Esophagus squamous epithelium (tissue), 5 donors: ENCODE data around the gene CFAP97D2. TPM values are rescaled to one million over a fixed set of nuclear protein-coding genes. Genes with fewer than 3 reads are reported as not detected.

Experiments used
- DNase-seq: peaks from one replicate; lab custom pipeline; 2025; lab: John Stamatoyannopoulos, UW
- H3K27ac ChIP-seq, 4 donors: fragments of 200-600 bp; sonication (generic); one replicate each; pipeline ENCODE4 v1.5.1; 2016 to 2019; ENCODE audit warnings: mild to moderate bottlenecking in 1 of 4
- H3K27me3 ChIP-seq, 4 donors: fragments of 200-600 bp; sonication (generic); 1 replicate in 3 of 4; 2 replicates in 1 of 4; pipeline versions ENCODE4 v1.5.1 to v1.6.0; 2017 to 2021; ENCODE audit warnings: antibody characterized with exemption in 1 of 4
- H3K36me3 ChIP-seq, 3 donors: fragments of 200-600 bp; sonication (generic); one replicate each; pipeline ENCODE4 v1.5.1; 2016 to 2019
- H3K4me1 ChIP-seq, 3 donors: fragments of 200-600 bp; sonication (generic); one replicate each; pipeline ENCODE4 v1.5.1; 2017 to 2019
- H3K4me3 ChIP-seq, 4 donors: fragments of 200-600 bp; sonication (generic); 1 replicate in 3 of 4; 2 replicates in 1 of 4; pipeline ENCODE4 v1.5.1; 2016 to 2019; ENCODE audit warnings: mild to moderate bottlenecking in 2 of 4, moderate library complexity in 1 of 4
- H3K9me3 ChIP-seq, 3 donors: fragments of 200-600 bp; sonication (generic); one replicate each; pipeline ENCODE4 v1.5.1; 2016 to 2019
- CTCF ChIP-seq, 6 experiments: fragments of 450-650 bp in 4 of 6; fragments of 200-600 bp in 2 of 6; sonication (generic) in 2 of 6; IDR thresholded peaks; one replicate each; pipeline ENCODE4 v1.5.1; 2016 to 2019; ENCODE audit warnings: antibody characterized with exemption in 6 of 6, mild to moderate bottlenecking in 4 of 6, moderate library complexity in 4 of 6
- POLR2A ChIP-seq, 4 donors: fragments of 450-650 bp; IDR thresholded peaks; one replicate each; pipeline ENCODE4 v1.6.1; 2017; ENCODE audit warnings: antibody characterized with exemption in 4 of 4, mild to moderate bottlenecking in 4 of 4, moderate library complexity in 3 of 4
- WGBS, 2 donors: methylation state at CpG; one replicate each; pipeline ENCODE4 v1.1.5; 2018; 5-methylcytosine and 5-hydroxymethylcytosine counted together
- intact Hi-C: fragments of 100-400 bp; cut with DNase I; formaldehyde crosslinking; loops from one replicate; pipeline ENCODE4 v1.15.0; 2022
- small RNA-seq, 4 donors: library from RNA; depleted of rRNA; stranded (forward); fragments of <200 nt; gene quantifications; one replicate each; pipeline ENCODE3, GENCODE V24; 2016
- total RNA-seq, 4 donors: library from RNA; depleted of rRNA; stranded (reverse); fragments of >200 nt; gene quantifications; one replicate each; pipeline ENCODE4 v1.1.0, GENCODE V29; 2016
- donor health status: DM: yes; HTN: yes; CAD: no.

Gene CFAP97D2
- total RNA-seq, 4 donors from 2014 or later = not detected

- Histone ChIP-seq H3K4me3 (no peak overlapping the region), H3K27ac (peak overlapping the region in 1 of 4 donors; percentile 13), H3K27me3 (no peaks in the 10 kb centered on the region), H3K36me3 (peaks cover 11 to 96% (median 48%) of the 10 kb centered on the region in 3 donors), H3K9me3 (no peaks in the 10 kb centered on the region), H3K4me1 (no peaks in the 10 kb centered on the region)
- TF ChIP-seq POLR2A (IDR thresholded peaks at IDR 0.05) = no peak
- no peak for TF ChIP-seq CTCF (IDR thresholded peaks at IDR 0.05)
- WGBS, 2 donors = 86 to 87% methylated on average over 6 of the region's 6 CpGs
- intact Hi-C loops = no loop called here
- no peak for DNase-seq
These were observed 89.6 kb downstream of the CFAP97D2 start for GRCh38 chr13:114268344-114269280.

- Histone ChIP-seq H3K4me1 (no peaks in the 10 kb centered on the region), H3K9me3 (no peaks in the 10 kb centered on the region), H3K27me3 (no peaks in the 10 kb centered on the region), H3K27ac (no peak overlapping the region), H3K4me3 (no peak overlapping the region), H3K36me3 (peaks cover 11 to 96% (median 41%) of the 10 kb centered on the region in 3 donors)
- intact Hi-C loops = no loop called here
- WGBS, 2 donors = 87 to 89% methylated on average over 4 of the region's 4 CpGs
- DNase-seq = no peak
- no peak for TF ChIP-seq CTCF (IDR thresholded peaks at IDR 0.05)
- no peak for TF ChIP-seq POLR2A (IDR thresholded peaks at IDR 0.05)
These were observed 90.3 kb downstream of the CFAP97D2 start for GRCh38 chr13:114269281-114269770.

Small RNA genes within 50 kb of the gene (small RNA-seq; reads per million reads assigned to genes)
- gene MIR548AR = 0 reads per million in 4 donors

Other genes with a start within 250 kb of the CFAP97D2 start
- gene C13orf46, start 205.2 kb upstream of the CFAP97D2 start, total RNA-seq = not detected
- gene RASA3, start 46.6 kb upstream of the CFAP97D2 start, total RNA-seq = 1 to 10 TPM; 1.4 to 8.8 (median 3.1) TPM
- gene CDC16, start 55.6 kb downstream of the CFAP97D2 start, total RNA-seq = 10 to 100 TPM; 22.9 to 40.2 (median 30.2) TPM
- 10 to 100 TPM; 19.1 to 42.5 (median 25.6) TPM for gene UPF3A, start 102.3 kb downstream of the CFAP97D2 start, total RNA-seq
- 10 to 100 TPM in 1 of 4 donors, 1 to 10 TPM in 3; 7.8 to 16.8 (median 9.8) TPM for gene CHAMP1, start 135.2 kb downstream of the CFAP97D2 start, total RNA-seq